Activated CD4-positive, alpha-beta T cell treated with anti-CD3 and anti-CD28 coated beads, Interleukin-2, amount 10 ng/mL, durations not matched to agents 7 days and 5 days (primary cell): ENCODE results near the gene SLC1A1. TPM values are rescaled to one million over a fixed set of nuclear protein-coding genes. Genes with fewer than 3 reads are reported as not detected.
"Not testable (repeated sequence)": the region's sequence is repeated elsewhere in the genome, so short reads cannot be mapped to it uniquely, and the experiment has no call there.

Experiments used
- CTCF ChIA-PET: fragments of 350-600 bp; sonication (Branson Sonifier 250); formaldehyde crosslinking; loops from one replicate; lab custom pipeline; 2021; ENCODE audit warnings: antibody characterized with exemption; lab: Charles Lee
- POLR2A ChIA-PET: fragments of 350-600 bp; sonication (Branson Sonifier 250); formaldehyde crosslinking; loops from one replicate; lab custom pipeline; 2021; ENCODE audit warnings: antibody characterized with exemption; lab: Charles Lee
- DNase-seq: peaks from one replicate; pipeline ENCODE4 v3.0.0-alpha.2; 2020
- H3K27ac Mint-ChIP-seq: one replicate; pipeline ENCODE4 v1.8.0; 2021; ENCODE audit warnings: mild to moderate bottlenecking, moderate library complexity, mixed read lengths
- H3K27me3 Mint-ChIP-seq: one replicate; pipeline ENCODE4 v1.8.0; 2021; ENCODE audit warnings: mixed read lengths
- H3K36me3 Mint-ChIP-seq: one replicate; pipeline ENCODE4 v1.8.0; 2021; ENCODE audit warnings: low read depth, mixed read lengths
- H3K4me1 Mint-ChIP-seq: one replicate; pipeline ENCODE4 v1.8.0; 2021; ENCODE audit warnings: mixed read lengths
- H3K4me3 Mint-ChIP-seq: one replicate; pipeline ENCODE4 v1.8.0; 2021; ENCODE audit warnings: mild to moderate bottlenecking, moderate library complexity, mixed read lengths
- H3K9me3 Mint-ChIP-seq: one replicate; pipeline ENCODE4 v1.8.0; 2021; ENCODE audit warnings: mixed read lengths
- total RNA-seq, 2 experiments: library from RNA; stranded (reverse); gene quantifications; one replicate each; pipeline ENCODE4 v1.2.3, GENCODE V29; 2021

The SLC1A1 gene
- total RNA-seq, 2 experiments from 2014 or later, result 0.10 TPM; not detected in 1

GRCh38 chr9:4533881-4534280 lies 43.6 kb downstream of the SLC1A1 start:
- H3K36me3 Mint-ChIP-seq, H3K27me3 Mint-ChIP-seq, POLR2A ChIA-PET, H3K9me3 Mint-ChIP-seq, H3K4me3 Mint-ChIP-seq, DNase-seq, CTCF ChIA-PET: not testable (repeated sequence)
- peak overlapping the region; percentile 74 for H3K27ac Mint-ChIP-seq
- H3K4me1 Mint-ChIP-seq, result peaks cover 12% of the 10 kb centered on the region

GRCh38 chr9:4536196-4536595 lies 45.9 kb downstream of the SLC1A1 start:
- H3K4me3 Mint-ChIP-seq, H3K27me3 Mint-ChIP-seq, CTCF ChIA-PET, H3K27ac Mint-ChIP-seq, DNase-seq, H3K4me1 Mint-ChIP-seq, H3K9me3 Mint-ChIP-seq, H3K36me3 Mint-ChIP-seq, POLR2A ChIA-PET: not testable (repeated sequence)

GRCh38 chr9:4537581-4537980 lies 47.3 kb downstream of the SLC1A1 start:
- Mint-ChIP-seq H3K27me3 (no peaks in the 10 kb centered on the region), H3K27ac (no peak overlapping the region), H3K4me3 (no peak overlapping the region), H3K4me1 (peaks cover 4% of the 10 kb centered on the region), H3K9me3 (no peaks in the 10 kb centered on the region), H3K36me3 (no peaks in the 10 kb centered on the region)
- ChIA-PET CTCF (no interaction called here), POLR2A (no interaction called here)
- no peak for DNase-seq

GRCh38 chr9:4538107-4538506 lies 47.8 kb downstream of the SLC1A1 start:
- no peaks in the 10 kb centered on the region for H3K27me3 Mint-ChIP-seq
- CTCF ChIA-PET, result no interaction called here
- H3K27ac Mint-ChIP-seq, result no peak overlapping the region
- H3K4me3 Mint-ChIP-seq, result no peak overlapping the region
- DNase-seq, result no peak
- POLR2A ChIA-PET, result no interaction called here
- H3K4me1 Mint-ChIP-seq, result peaks cover 4% of the 10 kb centered on the region
- no peaks in the 10 kb centered on the region for H3K36me3 Mint-ChIP-seq
- H3K9me3 Mint-ChIP-seq, result no peaks in the 10 kb centered on the region

GRCh38 chr9:4538621-4539020 lies 48.4 kb downstream of the SLC1A1 start:
- H3K9me3 Mint-ChIP-seq, result no peaks in the 10 kb centered on the region
- H3K27me3 Mint-ChIP-seq, result no peaks in the 10 kb centered on the region
- no peaks in the 10 kb centered on the region for H3K36me3 Mint-ChIP-seq
- no peak overlapping the region for H3K27ac Mint-ChIP-seq
- DNase-seq, result no peak
- peaks cover 3% of the 10 kb centered on the region for H3K4me1 Mint-ChIP-seq
- POLR2A ChIA-PET, result no interaction called here
- CTCF ChIA-PET, result no interaction called here
- H3K4me3 Mint-ChIP-seq, result no peak overlapping the region

- no peaks in the 10 kb centered on the region for H3K4me1 Mint-ChIP-seq
- no peaks in the 10 kb centered on the region for H3K27me3 Mint-ChIP-seq
- POLR2A ChIA-PET, result no interaction called here
- no peak overlapping the region for H3K4me3 Mint-ChIP-seq
- no peak for DNase-seq
- H3K9me3 Mint-ChIP-seq, result no peaks in the 10 kb centered on the region
- H3K36me3 Mint-ChIP-seq, result no peaks in the 10 kb centered on the region
- H3K27ac Mint-ChIP-seq, result no peak overlapping the region
- CTCF ChIA-PET, result no interaction called here
These were observed 50.2 kb downstream of the SLC1A1 start for GRCh38 chr9:4540425-4540824.

- DNase-seq, result no peak
- Mint-ChIP-seq H3K9me3 (no peaks in the 10 kb centered on the region), H3K27me3 (no peaks in the 10 kb centered on the region), H3K4me1 (no peaks in the 10 kb centered on the region), H3K4me3 (no peak overlapping the region), H3K27ac (no peak overlapping the region), H3K36me3 (no peaks in the 10 kb centered on the region)
- ChIA-PET CTCF (no interaction called here), POLR2A (no interaction called here)
These were observed 51.0 kb downstream of the SLC1A1 start for GRCh38 chr9:4541281-4541680.

GRCh38 chr9:4541856-4542255 lies 51.6 kb downstream of the SLC1A1 start:
- Mint-ChIP-seq H3K9me3 (no peaks in the 10 kb centered on the region), H3K4me3 (no peak overlapping the region), H3K27ac (no peak overlapping the region), H3K4me1 (peaks cover 2% of the 10 kb centered on the region), H3K27me3 (no peaks in the 10 kb centered on the region), H3K36me3 (no peaks in the 10 kb centered on the region)
- CTCF ChIA-PET, result no interaction called here
- no peak for DNase-seq
- POLR2A ChIA-PET, result no interaction called here

GRCh38 chr9:4544714-4545113 lies 54.4 kb downstream of the SLC1A1 start:
- CTCF ChIA-PET, DNase-seq, H3K27ac Mint-ChIP-seq, H3K36me3 Mint-ChIP-seq, H3K27me3 Mint-ChIP-seq, POLR2A ChIA-PET, H3K9me3 Mint-ChIP-seq, H3K4me1 Mint-ChIP-seq, H3K4me3 Mint-ChIP-seq: not testable (repeated sequence)

GRCh38 chr9:4547016-4547415 lies 56.7 kb downstream of the SLC1A1 start:
- no peak overlapping the region for H3K27ac Mint-ChIP-seq
- H3K4me3 Mint-ChIP-seq, result no peak overlapping the region
- no peak for DNase-seq
- CTCF ChIA-PET, result no interaction called here
- H3K36me3 Mint-ChIP-seq, result no peaks in the 10 kb centered on the region
- peaks cover 20% of the 10 kb centered on the region for H3K4me1 Mint-ChIP-seq
- no peaks in the 10 kb centered on the region for H3K9me3 Mint-ChIP-seq
- POLR2A ChIA-PET, result no interaction called here
- H3K27me3 Mint-ChIP-seq, result no peaks in the 10 kb centered on the region

- H3K36me3 Mint-ChIP-seq, result no peaks in the 10 kb centered on the region
- no peaks in the 10 kb centered on the region for H3K27me3 Mint-ChIP-seq
- no peaks in the 10 kb centered on the region for H3K9me3 Mint-ChIP-seq
- DNase-seq, result no peak
- CTCF ChIA-PET, result interaction anchor here (0.6 to 1.2 kb wide), 2 partner anchors 24 to 322 kb away, joined by 3 to 5 read pairs; no protein-coding TSS in a partner anchor
- peaks cover 20% of the 10 kb centered on the region for H3K4me1 Mint-ChIP-seq
- POLR2A ChIA-PET, result interaction anchor here (0.6 kb wide), 1 partner anchor 50 kb away, joined by 3 read pairs; no protein-coding TSS in a partner anchor
- H3K4me3 Mint-ChIP-seq, result no peak overlapping the region
- no peak overlapping the region for H3K27ac Mint-ChIP-seq
These were observed 58.8 kb downstream of the SLC1A1 start for GRCh38 chr9:4548811-4549725.

- CTCF ChIA-PET, result no interaction called here
- POLR2A ChIA-PET, result no interaction called here
- no peaks in the 10 kb centered on the region for H3K27me3 Mint-ChIP-seq
- DNase-seq, result no peak
- H3K4me1 Mint-ChIP-seq, result peaks cover 22% of the 10 kb centered on the region
- no peak overlapping the region for H3K27ac Mint-ChIP-seq
- H3K36me3 Mint-ChIP-seq, result no peaks in the 10 kb centered on the region
- no peak overlapping the region for H3K4me3 Mint-ChIP-seq
- no peaks in the 10 kb centered on the region for H3K9me3 Mint-ChIP-seq
These were observed 59.6 kb downstream of the SLC1A1 start for GRCh38 chr9:4549751-4550295.

- H3K36me3 Mint-ChIP-seq, result no peaks in the 10 kb centered on the region
- H3K4me1 Mint-ChIP-seq, result peaks cover 28% of the 10 kb centered on the region
- no peaks in the 10 kb centered on the region for H3K27me3 Mint-ChIP-seq
- H3K4me3 Mint-ChIP-seq, result no peak overlapping the region
- no peak overlapping the region for H3K27ac Mint-ChIP-seq
- no peak for DNase-seq
- no peaks in the 10 kb centered on the region for H3K9me3 Mint-ChIP-seq
- POLR2A ChIA-PET, result no interaction called here
- CTCF ChIA-PET, result interaction anchor here (0.5 to 0.7 kb wide), 2 partner anchors 61 to 275 kb away, joined by 3 read pairs; no protein-coding TSS in a partner anchor
These were observed 60.7 kb downstream of the SLC1A1 start for GRCh38 chr9:4550777-4551484.
